Activated gamma-delta T cell (primary cell): ENCODE results near the gene SKOR2.
"Not testable (repeated sequence)": the region's sequence is repeated elsewhere in the genome, so short reads cannot be mapped to it uniquely, and the experiment has no call there.

Experiments
- DNase-seq: peaks from one replicate; lab custom pipeline; 2025; lab: John Stamatoyannopoulos, UW

The SKOR2 gene

DNA sequence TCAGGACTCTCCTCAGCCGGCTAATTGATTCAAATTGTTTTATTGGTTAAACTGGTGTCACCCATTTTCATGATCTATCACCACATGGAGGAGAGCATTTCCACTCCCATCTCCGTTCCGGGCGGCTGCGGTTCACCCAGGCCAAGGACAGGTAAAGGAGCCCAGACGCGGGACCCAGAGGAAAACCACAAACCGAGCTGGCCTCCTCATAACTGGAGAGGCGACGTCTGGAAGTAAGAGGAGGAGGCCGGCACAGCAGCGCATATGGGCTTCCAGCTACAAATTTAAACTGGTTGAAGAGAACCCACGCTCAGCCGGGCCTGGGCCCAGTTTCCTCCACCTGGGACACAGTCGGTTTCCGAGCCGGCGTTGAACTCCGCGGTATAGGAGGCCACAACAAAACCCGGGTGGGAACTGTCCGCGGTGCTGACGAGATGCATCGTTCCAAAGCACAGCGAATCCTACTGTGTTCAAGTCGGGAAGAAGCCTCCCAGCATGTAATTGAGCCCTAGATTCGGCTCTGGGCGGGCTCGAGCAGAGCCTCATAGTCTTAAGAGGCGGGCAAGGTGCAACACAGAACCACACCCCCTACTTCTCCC is 3.0 kb upstream of the SKOR2 start:
- no peak for DNase-seq

DNA sequence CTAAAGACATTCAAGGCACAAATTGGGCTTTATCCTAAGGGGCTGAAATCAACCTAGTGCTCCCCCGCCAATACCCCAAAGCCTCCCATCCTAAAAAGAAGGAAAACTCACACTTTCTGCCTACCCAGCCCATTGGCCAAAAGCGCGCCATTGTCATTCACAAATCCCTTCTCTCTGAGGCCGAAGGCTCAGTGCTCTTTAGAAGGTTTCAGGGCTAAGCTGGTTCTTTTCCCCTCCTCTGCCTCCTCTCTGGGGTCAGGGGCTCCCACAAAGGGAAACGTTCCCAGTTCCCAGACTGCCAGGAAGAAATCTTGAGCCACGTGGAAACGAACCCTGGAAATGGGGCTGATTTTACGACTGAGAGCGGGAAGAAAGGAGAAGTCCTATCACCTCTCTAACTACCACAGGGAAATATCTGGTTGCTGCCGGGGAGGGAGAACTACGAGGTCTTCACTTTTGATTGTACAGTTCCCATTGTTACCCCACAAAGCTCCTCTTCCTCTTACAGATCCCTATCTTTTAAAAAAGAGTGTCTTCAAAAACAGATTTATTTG is 1.7 kb upstream of the SKOR2 start:
- no peak for DNase-seq

DNA sequence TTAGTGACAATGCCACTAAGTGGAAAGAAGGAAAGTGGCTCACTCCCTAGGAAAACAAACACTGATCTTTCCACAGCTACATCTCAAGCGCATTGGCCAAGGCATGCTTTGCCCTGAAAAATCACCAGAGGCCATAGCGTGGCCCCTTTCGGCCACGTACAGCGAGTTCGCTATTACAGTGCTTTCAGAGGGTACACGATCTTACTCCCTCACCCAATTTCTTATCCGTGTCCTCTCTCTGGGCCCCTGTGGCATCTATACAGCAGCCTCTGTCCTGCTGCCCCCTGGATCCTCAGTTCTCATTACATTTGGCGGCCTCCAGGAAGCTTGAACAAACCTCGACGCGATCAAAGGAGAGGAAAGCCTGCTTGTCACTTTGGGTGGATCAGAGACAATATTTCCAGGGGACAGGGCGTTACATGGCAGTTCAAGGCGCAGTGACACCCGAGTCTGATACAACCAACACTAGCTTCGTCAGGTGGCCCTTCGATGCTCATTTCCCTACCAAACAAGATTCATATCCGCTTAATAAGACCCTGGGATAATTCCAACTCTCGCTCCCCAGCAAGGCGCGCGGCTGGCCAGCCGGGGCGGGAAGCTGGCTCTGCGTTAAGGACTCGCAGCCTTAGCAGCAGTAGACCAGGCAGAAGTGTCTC is 941 bp downstream of the SKOR2 start:
- no peak for DNase-seq

DNA sequence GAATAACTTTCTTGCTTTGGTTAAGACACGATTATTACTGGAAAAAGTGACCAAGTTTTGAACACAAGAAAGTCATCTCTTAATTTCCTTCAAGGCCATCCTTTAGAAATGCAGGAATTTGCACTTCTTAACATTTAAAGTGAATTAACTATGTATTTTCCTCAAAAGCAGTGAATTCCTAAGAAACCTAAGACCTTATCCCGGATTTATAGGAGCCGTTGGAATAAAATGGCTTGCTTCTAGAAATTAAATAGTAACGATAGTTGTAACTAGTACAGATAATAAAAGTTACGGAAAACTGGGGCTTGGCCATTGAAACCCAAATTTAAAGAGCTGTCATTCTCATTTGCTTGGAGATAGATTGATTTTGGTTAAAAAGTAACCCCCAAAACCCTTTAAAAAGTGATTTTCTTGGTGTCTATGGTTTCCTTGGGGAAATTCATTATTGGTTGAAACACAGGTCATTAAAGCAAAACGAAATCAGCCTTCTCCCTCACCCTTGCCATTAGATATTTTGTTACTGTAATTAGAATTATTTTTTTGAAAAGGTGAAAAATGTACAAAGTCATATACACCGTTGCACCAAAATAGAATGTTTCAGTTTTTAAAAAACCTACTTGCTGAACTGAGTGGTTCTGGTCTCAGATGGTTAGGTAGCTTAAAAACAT is 2.0 kb downstream of the SKOR2 start:
- DNase-seq, result no peak

DNA sequence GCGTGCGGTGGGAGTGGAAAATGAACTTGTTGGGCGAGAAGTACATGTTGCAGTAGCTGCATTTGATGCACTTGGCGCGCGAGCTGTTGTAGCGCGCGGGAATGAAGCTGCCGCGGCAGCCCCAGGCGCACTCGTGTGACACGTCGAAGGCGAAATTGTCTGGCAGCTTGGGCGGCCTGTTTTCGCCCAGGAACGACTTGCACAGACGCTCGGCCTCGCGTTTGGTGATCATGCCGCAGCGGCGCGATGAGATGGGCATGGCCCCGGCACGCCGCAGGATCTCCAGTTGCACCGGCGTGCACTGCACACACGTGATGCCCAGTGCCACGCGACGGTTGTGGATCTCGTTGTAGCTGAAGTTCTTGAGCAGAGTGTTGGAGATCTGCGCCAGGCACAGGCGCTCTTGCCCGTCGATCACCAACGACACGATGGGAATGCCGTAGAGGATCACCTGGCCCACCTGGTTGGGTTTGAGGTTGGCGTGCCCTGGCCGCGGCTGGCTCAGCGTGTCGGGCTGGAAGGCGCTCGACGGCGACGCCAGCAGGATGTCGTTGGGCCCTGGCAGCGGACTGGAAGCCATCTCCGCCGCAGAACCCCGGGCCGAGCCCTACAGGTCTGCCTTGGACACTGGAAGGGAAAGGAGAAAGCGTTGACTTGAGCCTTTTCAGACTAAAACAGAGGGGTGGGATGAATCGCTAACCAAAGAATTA is 2.7 kb downstream of the SKOR2 start:
- no peak for DNase-seq

DNA sequence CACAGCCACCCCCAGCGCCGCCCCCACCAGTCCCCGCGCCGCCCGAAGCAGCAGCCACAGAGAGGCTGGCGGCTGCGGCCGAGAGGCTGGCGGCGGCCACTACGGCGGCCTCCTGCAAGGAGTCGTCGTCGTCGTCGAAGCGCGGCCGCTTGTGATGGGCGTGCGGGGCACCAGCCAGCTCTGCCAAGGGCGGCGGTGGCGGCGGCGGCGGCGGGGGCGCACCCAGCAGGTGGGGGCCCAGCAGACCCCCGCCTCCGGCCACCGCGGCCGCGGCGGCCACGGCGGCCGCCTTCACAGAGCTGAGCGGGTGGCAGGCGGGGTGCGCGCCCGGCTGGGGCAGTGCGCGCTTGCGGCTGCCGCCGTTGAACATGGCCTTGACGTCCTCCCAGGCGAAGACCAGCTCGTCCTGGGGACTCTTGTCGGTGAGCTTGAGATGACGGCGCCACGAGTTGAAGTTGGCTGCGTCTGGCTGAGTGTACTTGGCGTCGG is 3.3 kb downstream of the SKOR2 start:
- DNase-seq, result no peak

DNA sequence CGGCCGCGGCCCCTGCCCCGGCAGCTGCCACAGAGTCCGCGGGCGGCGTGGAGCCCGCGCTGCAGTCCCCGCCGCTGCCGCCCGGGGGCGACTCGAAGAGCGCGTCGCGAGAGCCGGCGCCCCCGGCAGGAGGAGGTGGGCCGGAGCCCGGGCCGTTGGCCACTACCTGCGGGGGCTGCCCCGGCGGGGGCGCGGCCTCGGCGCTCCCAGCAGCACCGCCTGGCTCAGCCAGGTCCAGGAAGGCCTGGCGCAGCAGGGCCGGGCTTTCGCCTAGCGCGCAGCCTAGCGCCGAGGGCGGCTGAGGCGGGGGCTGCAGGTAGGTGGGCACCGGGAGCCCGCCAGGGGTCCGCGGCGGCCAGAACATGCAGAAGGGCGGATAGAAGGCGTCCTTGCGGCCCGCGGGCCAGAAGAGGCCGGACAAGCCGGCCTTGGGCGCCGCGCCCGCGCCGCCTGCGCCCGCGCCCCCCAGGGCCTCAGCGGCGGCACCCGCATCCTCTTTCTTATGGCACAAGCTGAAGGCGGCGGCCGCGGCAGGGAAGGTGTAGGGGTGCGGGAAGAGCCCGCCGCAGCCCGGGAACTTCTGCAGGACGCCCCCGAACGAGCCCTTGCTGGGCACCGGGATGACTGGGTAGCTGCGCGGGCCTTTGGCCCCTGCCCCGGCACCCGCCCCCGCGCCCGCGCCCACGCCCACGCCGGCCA is 3.9 kb downstream of the SKOR2 start:
- DNase-seq, result no peak

DNA sequence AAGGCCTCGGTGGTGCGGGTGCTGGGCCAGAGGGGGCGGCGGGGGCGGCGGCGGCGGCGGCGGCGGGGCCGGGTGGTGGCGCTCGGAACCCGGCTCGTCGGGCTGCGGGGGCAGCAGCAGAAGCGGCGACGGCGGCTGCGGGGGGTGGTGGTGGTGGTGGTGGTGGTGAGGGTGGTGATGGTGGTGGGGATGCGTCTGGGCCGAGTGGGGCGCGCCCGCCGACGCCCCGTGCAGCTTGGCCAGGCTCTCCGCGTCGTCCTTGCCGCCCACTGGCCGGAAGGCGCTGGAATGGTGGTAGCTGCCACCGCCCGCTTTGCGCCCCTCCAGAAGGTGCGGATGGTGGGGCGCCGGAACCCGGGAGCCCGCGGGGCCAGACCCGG is 4.4 kb downstream of the SKOR2 start:
- no peak for DNase-seq

DNA sequence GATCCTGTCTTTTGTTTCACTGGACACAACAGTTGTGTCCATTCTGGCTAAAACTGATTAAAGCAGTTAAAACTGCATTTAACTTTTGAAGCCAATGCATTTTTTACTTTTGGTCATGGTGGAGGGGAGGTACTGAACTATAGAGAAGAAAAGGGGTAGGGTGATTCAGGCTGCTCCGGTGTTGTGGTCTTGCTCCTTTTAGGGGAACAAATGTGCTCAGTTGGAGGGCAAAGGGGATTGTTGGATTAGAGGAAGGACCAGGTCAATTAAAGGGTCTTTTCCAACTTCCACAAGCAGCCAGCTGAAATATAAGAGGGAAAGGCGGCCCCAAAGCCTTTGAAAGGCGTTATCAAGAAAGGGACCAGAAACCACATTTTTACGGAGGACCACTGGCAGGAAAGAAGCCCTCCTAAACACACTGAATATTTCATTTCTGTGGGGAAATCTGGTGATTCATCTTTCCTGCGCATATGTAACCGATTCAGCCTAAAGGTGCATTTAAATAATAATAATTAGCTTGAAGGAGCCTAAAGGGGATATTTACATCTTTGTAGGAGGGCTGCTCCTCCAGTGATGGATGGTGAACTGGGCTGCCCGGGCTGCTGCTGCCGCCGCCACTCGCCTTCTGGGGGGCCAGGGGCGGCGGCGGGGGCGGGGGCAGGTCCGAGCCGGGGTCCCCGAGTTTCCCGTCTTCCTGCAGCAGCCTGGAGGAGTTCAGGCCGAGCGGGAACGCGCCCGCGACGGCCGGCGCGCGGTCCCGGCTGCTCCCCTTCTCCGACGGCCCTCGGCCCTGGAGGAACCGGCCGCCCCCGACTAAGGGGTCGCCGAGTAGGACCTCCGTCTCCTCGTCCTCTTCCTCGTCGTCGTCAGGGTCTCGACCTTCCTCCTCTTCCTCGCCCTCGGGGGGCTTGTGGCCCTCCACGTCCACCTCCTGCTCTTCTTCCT is 5.2 kb downstream of the SKOR2 start:
- no peak for DNase-seq

DNA sequence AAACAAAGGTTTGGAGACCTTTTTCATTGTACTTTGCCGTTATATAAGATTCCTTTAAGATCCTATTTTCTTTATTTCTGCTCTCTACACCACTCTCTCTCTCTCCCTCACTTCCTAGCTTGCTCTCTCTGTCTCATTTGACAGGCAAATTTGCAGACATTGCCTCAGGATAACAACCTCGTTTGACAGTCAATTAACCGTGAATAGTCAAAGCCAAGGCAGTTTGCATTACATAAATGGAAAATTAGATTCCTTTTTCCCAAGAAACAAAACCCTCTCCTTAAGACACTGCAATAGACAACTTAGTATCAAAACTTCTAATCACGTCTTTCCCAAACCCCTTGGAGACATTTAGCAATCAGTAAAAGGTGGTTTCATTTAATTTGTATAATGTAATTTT is 7.4 kb downstream of the SKOR2 start:
- DNase-seq, result no peak

DNA sequence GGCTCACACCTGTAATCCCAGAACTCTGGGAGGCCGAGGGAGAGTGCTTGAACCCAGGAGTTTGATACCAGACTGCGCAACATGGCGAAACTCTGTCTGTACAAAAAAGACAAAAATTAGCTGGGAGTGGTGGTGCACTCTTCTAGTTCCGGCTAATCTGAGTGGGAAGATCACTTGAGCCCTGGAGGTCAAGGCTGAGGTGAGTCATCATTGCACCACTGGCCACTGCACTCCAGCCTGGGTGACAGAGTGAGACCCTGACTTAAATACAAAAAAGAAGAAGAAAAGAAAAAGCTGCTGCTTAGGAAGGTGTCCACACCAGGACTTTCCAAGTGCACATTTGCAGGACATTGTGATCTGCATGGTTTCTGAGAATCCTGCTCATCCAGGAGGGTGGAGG is 16.4 kb downstream of the SKOR2 start:
- no peak for DNase-seq

DNA sequence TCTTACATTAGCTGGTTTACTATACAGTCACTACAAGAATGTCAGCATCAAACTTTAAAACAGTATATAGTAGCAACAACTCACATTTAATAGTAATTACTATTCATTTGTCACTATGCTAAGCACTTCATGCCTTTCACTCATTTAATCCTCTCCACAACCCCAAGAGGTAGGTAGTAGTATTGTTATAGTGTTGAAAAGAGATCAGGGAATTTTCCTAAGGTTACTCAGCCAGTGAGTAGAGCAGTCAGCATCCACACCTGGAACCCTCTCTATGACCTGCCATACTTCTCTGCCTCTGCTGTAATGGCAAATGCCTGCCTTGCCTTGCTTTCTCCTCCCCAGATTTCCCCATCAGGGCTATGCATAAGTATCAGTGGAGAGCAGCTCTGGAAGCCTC is 24.8 kb downstream of the SKOR2 start:
- DNase-seq, result no peak

DNA sequence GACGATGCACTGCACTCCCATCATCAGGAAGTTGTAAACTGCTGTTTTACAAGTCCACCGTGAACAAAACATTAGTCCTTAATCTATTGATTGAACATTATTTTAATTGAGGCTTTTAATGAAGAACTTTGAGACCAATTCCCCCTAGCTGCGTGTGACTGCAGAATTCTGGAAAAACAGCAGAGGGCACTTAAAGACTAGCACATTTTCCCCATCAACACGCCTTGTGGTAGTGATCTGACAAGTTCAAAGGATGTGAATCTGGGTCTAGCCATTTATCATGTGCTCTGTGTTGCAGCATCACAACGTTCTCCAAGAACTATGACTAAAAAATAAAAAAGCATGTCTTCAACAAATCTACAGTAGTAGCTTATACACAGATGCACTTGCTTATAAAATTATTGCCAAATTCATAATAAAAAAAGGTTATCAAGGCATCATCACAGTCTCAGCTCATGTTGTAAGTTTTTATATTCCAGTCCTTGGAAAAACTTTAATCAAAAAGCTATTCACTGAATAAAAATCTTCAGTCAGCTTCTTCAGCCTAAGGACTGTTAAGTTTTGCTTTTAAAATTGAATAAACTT is 35.8 kb downstream of the SKOR2 start:
- DNase-seq, result no peak

DNA sequence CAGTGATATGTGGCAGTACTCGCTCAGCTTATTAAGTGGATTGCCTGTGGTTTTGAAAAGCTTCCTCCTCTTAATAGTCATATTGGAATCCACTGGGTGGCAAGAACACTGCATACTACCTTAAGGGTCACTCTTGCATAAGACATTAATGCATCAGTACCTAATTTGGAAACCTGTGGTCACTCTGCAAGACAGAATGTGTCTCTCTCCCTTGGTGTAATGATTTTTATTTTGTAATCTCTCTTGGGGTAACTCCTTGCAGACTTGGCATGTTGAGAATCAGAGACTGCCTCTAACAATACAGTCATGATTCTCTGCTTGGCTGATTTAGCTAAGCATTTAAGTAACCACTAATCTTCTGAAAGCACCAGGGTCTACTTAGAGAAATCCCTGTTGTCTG is 42.3 kb downstream of the SKOR2 start:
- DNase-seq, result no peak

DNA sequence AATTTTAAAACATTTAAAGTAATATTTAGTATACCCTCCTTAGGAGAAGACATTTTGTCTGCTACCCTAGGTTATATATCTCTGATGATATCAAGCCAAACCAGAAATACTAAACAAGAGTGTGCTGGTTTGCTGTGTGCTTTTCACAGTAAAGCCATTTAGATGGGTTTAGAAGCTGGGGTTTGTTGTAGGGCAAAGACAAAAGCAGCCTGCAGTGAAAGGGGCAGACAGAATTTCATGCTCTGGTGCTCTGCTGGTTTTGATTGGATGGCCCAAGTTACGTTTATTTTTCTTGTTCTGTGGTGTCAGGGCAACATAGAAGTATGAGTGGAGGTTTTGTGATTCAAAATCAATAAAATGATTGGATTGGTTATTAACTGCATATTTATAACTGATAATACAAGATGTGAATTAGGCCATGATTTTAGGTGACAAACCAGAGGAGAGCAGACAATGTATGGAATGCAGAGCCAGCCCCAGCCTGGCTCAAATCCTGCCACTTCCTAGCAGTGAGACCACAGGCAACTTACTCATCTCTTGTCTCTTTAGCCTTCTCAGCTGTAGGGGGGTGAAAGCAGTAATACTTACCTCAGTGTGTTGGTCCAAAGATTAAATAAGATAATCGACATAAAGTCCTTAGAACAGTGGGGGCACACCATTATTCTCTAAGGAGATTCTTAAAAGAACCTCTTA is 44.4 kb downstream of the SKOR2 start:
- DNase-seq, result no peak

DNA sequence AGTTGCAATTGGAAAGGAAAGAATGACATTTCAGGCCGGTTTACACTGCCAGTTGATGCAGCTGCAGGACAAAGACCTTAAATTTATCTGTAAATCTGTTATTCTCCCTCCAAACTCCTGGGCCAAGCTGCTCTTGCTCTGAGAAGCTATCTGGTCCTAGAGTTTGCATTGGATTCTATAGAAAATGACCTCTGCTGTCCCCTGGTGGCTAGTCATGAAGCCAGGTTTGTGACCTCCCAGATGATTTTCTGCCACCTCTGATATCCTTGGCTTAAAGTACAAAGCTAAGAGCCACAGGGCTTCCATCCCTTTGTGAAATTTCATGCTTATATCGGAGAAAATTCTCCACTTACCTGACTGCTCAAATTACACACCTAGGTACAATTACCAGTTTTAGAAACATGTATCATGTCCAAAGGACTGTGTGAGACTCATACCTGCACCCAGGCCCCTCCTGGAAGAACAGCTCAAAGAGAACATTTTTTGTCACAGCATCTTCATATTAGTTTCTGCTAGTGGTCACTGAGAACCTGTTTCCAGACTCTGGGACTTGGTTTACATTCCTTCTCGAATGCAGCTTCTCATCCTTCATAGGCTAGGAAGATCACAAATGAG is 46.4 kb downstream of the SKOR2 start:
- DNase-seq, result no peak

DNA sequence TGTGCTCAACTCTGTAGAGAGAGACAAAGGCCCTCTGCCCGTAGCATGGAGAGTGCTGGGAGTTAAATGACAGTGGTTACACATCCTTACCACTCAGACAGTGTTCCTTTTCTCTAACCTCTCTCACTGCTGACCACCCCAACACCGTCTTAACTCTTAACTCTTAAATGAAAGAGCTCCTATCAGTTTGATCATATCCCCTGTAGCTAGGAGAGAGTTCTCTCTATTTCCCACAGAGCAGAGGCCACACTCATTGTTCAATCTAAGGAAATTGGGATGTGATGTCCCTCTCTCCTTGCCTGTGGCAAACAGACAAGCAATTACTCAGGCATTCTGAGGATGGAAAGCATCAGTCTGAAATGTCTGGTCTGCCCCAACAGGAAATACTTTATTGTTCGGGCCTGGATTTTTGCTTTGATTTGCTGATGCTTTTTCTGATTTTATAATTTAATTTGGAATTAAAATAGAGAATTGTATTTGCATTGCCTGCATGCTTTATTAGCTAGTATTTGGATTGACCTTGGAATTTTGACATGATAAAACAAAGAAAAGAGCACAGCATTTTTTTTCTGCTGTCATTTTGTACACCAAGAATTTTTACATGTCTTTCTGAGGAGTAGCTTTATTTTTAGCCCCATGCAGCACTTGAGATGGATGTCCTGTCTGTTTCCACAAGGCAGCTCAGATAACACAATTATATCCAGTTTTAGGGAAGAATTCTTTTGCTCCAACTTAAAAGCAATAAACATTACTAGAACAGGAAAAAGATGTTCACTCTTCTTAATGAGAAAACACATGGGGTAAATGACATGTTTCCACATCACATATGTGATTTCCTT is 47.6 kb downstream of the SKOR2 start:
- no peak for DNase-seq

DNA sequence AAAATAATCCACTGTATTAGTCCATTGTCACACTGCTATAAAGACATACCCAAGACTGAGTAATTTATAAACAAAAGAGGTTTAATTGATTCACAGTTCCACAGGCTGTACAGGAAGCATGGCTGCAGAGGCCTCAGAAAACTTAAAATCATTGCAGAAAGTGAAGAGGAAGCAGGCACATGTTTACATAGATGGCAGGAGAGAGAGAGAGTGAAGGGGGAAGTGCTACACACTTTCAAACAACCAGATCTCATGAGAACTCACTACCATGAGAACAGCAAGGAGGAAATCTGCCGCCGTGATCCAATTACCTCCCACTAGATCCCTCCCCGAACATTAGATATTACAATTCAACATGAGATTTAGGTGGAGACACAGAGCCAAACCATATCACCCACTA is 55.5 kb downstream of the SKOR2 start:
- not testable (repeated sequence) for DNase-seq
